Pancreas (tissue), 10 donors: ENCODE results near the gene RAB4B. TPM values are rescaled to one million over a fixed set of nuclear protein-coding genes. Genes with fewer than 3 reads are reported as not detected.
"Not testable (repeated sequence)": the region's sequence is repeated elsewhere in the genome, so short reads cannot be mapped to it uniquely, and the experiment has no call there.

Experiments used
- ATAC-seq, 4 donors: fragments of 200-7000 bp; cut with Tn5 transposase; one replicate each; pipeline versions ENCODE4 v1.8.0 to v1.9.1; 2020; ENCODE audit warnings: mild to moderate bottlenecking in 4 of 4, moderate library complexity in 4 of 4
- DNase-seq, 6 donors: peaks; one replicate each; pipeline ENCODE4 v3.0.0-alpha.2; 2020
- FAIRE-seq: peaks from 2 replicates; lab custom pipeline; 2012; peaks lifted over from hg19 to GRCh38; lab: Jason Lieb, UNC
- H3K27ac ChIP-seq, 4 donors: fragments of 200-600 bp; sonication (generic); 1 replicate in 3 of 4; 2 replicates in 1 of 4; pipeline versions ENCODE4 v1.5.0 to v1.8.0; 2020
- H3K27me3 ChIP-seq, 4 donors: fragments of 200-600 bp; one replicate each; pipeline ENCODE4 v1.8.0; 2021
- H3K36me3 ChIP-seq, 3 donors: fragments of 200-600 bp; sonication (generic) in 1 of 3; one replicate each; pipeline versions ENCODE4 v1.5.0 to v1.8.0; 2020 to 2021
- H3K4me1 ChIP-seq, 3 donors: fragments of 200-600 bp; one replicate each; pipeline ENCODE4 v1.8.0; 2021
- H3K4me3 ChIP-seq, 4 donors: fragments of 200-600 bp; sonication (generic) in 2 of 4; one replicate each; pipeline versions ENCODE4 v1.5.0 to v1.8.0; 2020 to 2021
- H3K9me3 ChIP-seq, 4 donors: fragments of 200-600 bp; one replicate each; pipeline ENCODE4 v1.8.0; 2021
- WGBS, 2 donors: extraction: QIAGEN DNeasy Blood & Tissue Kit; methylation state at CpG; one replicate each; pipeline ENCODE4 v1.1.7; 2013; 5-methylcytosine and 5-hydroxymethylcytosine counted together
- intact Hi-C, 3 donors: fragments of 100-400 bp; cut with DNase I; formaldehyde crosslinking; loops; one replicate each; pipeline versions ENCODE4 v1.11.1 to v1.14.2; 2022
- polyA plus RNA-seq, 2 donors: library from polyadenylated mRNA; stranded (reverse); fragments of 200-250 nt; gene quantifications; one replicate each; pipeline ENCODE4 v1.2.3, GENCODE V29; 2013
- total RNA-seq, 6 donors: library from RNA; stranded (reverse); fragmentation: NEBNext Ultra II Directional in 4 of 6; extraction: Animal tissue kit (Norgen Biotek cat#: 25700) in 4 of 6; gene quantifications; one replicate each; pipeline versions ENCODE4 v1.2.1 to v1.2.4, GENCODE V29; 2021 to 2023
- TF ChIP-seq, protein P1 (sequence below), 4 donors: fragments of 200-600 bp; sonication (generic) in 3 of 4; IDR thresholded peaks; one replicate each; pipeline versions ENCODE4 v1.5.0 to v1.8.0; 2021; ENCODE audit warnings: antibody characterized with exemption in 4 of 4
- donor health status: healthy with polysubstance abuse.
- donor health status: DM: no; HTN: no; CAD: no; lungs with moderate emphysema.
- donor health status: DM: no; HTN: no; CAD: no.
- donor health status: control.
- donor health status: control.
- donor health status: Bipolar disorder and iron deficiency.
- donor health status: DM: yes; HTN: yes; CAD: no.
- donor health status: DM: no; HTN: no; CAD: no.
- donor health status: DM: no; HTN: no; CAD: no.
- donor health status: DM: yes; HTN: yes; CAD: no.

The RAB4B gene, protein sequence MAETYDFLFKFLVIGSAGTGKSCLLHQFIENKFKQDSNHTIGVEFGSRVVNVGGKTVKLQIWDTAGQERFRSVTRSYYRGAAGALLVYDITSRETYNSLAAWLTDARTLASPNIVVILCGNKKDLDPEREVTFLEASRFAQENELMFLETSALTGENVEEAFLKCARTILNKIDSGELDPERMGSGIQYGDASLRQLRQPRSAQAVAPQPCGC
- total RNA-seq (10 to 100 TPM in 2 of 6 donors, 1 to 10 TPM in 4; 5.0 to 18.9 (median 9.1) TPM), polyA plus RNA-seq (10 to 100 TPM; 34.3 to 45.8 TPM)

DNA sequence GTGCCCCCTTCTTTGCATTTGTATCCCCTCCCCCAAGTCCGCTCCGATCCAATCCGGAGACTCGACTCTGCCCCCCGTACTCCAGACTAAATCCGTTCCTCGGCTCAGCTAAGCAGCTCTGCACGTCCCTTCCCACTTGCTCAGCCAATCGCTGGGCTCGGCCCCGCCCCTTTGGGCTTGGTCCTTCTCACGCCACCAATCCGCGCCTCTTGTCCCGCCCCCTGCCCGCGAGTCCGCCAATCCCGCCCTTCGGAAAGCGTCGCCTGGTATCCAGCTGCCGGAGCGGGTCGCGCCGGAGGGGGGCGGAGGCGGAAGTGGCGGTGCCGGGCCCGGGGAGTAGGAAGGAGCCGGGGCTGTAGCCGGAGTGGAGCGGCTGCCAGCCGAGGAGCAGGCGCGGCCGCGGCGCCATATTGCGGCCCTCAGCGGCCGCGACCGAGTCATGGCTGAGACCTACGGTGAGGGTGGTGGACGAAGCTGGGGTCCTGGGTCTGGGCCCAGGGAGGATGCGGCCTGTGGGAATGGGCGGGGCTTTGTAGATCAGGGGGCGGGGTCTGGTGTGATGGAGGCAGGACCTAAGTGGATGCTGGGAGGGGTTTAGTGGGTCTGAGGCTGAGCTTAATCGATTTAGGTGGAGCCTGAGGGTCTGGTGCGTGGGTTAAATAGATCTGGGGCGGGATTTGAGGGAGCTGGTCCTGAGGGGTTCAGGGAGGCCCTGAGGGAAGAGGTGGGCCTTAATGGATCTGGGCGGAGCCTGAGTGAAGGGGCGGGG, at the start of gene RAB4B:
TSS of gene RAB4B (plus strand) at position 311 of the 769 bp plus-strand sequence. CDS start at position 440, 129 bp downstream.
- intact Hi-C loops, result no loop called here
- Histone ChIP-seq H3K4me3 (peak within 1 kb of the TSS; percentile 31 to 78 (median 68)), H3K9me3 (no peaks in the 10 kb centered on the region), H3K27me3 (no peaks in the 10 kb centered on the region), H3K27ac (peak within 1 kb of the TSS; percentile 93 to 98 (median 95)), H3K4me1 (peaks cover 0 to 8% (median 0%) of the 10 kb centered on the region in 3 donors), H3K36me3 (no peaks in the 10 kb centered on the region)
- TF ChIP-seq, protein P1, sequence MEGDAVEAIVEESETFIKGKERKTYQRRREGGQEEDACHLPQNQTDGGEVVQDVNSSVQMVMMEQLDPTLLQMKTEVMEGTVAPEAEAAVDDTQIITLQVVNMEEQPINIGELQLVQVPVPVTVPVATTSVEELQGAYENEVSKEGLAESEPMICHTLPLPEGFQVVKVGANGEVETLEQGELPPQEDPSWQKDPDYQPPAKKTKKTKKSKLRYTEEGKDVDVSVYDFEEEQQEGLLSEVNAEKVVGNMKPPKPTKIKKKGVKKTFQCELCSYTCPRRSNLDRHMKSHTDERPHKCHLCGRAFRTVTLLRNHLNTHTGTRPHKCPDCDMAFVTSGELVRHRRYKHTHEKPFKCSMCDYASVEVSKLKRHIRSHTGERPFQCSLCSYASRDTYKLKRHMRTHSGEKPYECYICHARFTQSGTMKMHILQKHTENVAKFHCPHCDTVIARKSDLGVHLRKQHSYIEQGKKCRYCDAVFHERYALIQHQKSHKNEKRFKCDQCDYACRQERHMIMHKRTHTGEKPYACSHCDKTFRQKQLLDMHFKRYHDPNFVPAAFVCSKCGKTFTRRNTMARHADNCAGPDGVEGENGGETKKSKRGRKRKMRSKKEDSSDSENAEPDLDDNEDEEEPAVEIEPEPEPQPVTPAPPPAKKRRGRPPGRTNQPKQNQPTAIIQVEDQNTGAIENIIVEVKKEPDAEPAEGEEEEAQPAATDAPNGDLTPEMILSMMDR (IDR thresholded peaks at IDR 0.05), result no peak
- FAIRE-seq, result peak; percentile 86
- DNase-seq, result peak; percentile 99 to 100 (median 100)
- ATAC-seq, result peak; percentile 92 to 96 (median 94)
- WGBS, 2 donors, result 0 to 1% methylated on average over 48 to 56 of the region's 56 CpGs

DNA sequence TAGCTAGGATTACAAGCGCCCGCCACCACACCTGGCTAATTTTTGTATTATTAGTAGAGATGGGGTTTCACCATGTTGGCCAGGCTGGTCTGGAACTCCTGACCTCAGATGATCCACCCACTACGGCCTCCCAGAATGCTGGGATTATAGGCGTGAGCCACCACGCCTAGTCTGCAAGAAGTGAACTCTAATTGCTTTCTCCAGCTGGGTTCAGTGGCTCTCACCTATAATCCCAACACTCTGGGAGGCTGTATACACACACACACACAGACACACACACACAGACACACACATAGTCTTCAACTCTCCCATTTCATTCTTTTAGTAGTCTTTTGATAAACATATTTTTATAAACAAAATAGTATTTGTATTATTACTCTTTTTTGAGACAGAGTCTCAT, 48.0 kb upstream of the RAB4B start:
- ATAC-seq, FAIRE-seq, H3K4me1 ChIP-seq, H3K27ac ChIP-seq, H3K4me3 ChIP-seq, H3K9me3 ChIP-seq, intact Hi-C loops, H3K27me3 ChIP-seq, DNase-seq: not testable (repeated sequence)
- 88 to 94% methylated on average over 5 of the region's 5 CpGs for WGBS, 2 donors
- H3K36me3 ChIP-seq, result peaks cover 6 to 90% (median 26%) of the 10 kb centered on the region in 3 donors

DNA sequence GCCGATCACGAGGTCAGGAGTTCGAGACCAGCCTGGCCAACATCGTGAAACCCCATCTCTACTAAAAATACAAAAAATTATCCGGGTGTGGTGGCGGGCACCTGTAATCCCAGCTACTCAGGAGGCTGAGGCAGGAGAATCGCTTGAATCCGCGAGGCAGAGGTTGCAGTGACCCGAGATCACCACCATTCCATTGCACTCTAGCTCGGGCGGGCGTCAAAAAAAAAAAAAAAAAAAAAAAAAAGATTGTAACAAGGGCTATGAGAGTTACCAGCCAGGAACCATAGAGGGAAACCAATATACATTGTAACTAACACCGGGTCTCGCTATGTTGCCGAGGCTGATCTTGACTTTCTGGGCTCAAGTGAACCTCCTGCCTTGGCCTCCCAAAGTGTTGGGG, 45.7 kb upstream of the RAB4B start:
- peaks cover 6 to 88% (median 31%) of the 10 kb centered on the region in 3 donors for H3K36me3 ChIP-seq

DNA sequence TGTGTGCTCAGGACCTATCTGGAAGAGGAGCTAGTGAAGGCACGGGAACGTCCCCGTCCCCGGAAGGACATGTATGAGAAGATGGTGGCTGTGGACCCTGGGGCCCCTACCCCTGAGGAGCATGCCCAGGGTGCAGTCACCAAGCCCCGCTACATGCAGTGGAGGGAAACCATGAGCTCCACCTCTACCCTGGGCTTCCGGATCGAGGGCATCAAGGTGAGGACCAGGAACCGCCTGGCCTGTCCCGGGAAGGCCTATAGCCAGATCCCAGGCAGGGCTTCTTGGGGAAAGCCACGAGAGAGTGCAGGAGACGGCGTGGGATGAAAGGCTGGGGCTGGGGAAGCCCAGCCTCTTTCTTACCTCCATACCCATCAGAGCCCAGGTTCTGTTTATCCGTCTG, 44.9 kb upstream of the RAB4B start:
- TF ChIP-seq, protein P1 (IDR thresholded peaks at IDR 0.05), result no peak

More for the DNA sequence above, 45.7 kb upstream of the RAB4B start:
- H3K9me3 ChIP-seq, H3K27ac ChIP-seq, H3K27me3 ChIP-seq, H3K4me3 ChIP-seq, DNase-seq, FAIRE-seq, intact Hi-C loops, H3K4me1 ChIP-seq, ATAC-seq: not testable (repeated sequence)
- WGBS, 2 donors, result 96% methylated on average over 16 of the region's 16 CpGs

DNA sequence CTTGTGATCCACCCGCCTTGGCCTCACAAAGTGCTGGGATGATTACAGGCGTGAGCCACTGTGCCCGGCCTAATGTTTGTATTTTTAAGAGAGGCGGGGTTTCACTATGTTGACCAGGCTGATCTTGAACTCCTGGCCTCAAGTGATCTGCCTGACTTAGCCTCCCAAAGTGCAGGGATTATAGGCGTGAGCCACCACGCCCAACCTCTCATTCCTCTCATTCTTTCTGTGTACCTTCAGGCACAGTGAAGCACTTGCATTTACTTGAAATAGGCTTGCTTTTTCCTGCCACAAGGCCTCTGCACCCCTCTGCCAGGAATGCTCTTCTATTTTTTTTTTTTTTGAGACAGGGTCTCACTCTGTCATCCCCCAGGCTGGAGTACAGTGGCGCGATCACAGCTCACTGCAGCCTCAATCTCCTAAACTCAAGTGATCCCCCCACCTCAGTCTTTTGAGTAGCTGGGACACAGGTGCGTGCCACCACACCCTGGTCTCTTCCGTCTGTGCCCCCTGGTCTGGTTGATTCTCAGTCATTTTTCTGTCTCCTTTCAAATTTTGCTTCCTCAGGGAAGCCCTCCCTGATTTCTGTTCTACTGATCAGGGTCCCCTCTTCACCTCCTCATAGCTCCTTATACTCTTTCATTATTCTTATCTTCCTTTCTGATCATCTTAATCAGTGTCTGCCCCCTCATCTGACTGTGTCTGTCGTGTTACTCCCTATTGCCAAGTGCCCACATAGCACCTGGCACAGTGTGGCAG, 42.9 kb upstream of the RAB4B start:
- no peak for ATAC-seq

More for the DNA sequence above, 44.9 kb upstream of the RAB4B start:
- 91 to 92% methylated on average over 13 of the region's 13 CpGs for WGBS, 2 donors
- Histone ChIP-seq H3K4me3 (no peak overlapping the region), H3K36me3 (peaks cover 6 to 84% (median 34%) of the 10 kb centered on the region in 3 donors), H3K27me3 (no peaks in the 10 kb centered on the region), H3K4me1 (no peaks in the 10 kb centered on the region), H3K9me3 (no peaks in the 10 kb centered on the region), H3K27ac (no peak overlapping the region)
- DNase-seq (no peak), FAIRE-seq (no peak), ATAC-seq (no peak)
- intact Hi-C loops, result no loop called here

More for the DNA sequence above, 42.9 kb upstream of the RAB4B start:
- Histone ChIP-seq H3K4me1 (no peaks in the 10 kb centered on the region), H3K4me3 (no peak overlapping the region), H3K27me3 (no peaks in the 10 kb centered on the region), H3K27ac (no peak overlapping the region), H3K9me3 (no peaks in the 10 kb centered on the region), H3K36me3 (peaks cover 6 to 79% (median 41%) of the 10 kb centered on the region in 3 donors)
- intact Hi-C loops, result no loop called here
- WGBS, 2 donors, result 93 to 96% methylated on average over 11 of the region's 11 CpGs
- DNase-seq (no peak), FAIRE-seq (no peak)
- TF ChIP-seq, protein P1 (IDR thresholded peaks at IDR 0.05), result no peak
